Large intestine (tissue), 12 donors: Measurements from ENCODE around the gene NUCB2. TPM values are rescaled to one million over a fixed set of nuclear protein-coding genes. Genes with fewer than 3 reads are reported as not detected.
"Not testable (repeated sequence)": the region's sequence is repeated elsewhere in the genome, so short reads cannot be mapped to it uniquely, and the experiment has no call there.

ENCODE experiments used
- DNase-seq, 2 donors: peaks; one replicate each; pipeline versions ENCODE4 v3.0.0 to v3.0.0-alpha.2; 2013
- H3K27ac ChIP-seq: one replicate; pipeline ENCODE4 v1.5.1; 2013; ENCODE audit warnings: low read length
- H3K27me3 ChIP-seq: 2 replicates; pipeline ENCODE4 v1.6.1; 2013; ENCODE audit warnings: low read length; ENCODE audit not compliant: control insufficient read depth, insufficient read depth
- H3K36me3 ChIP-seq: 2 replicates; pipeline ENCODE4 v1.6.1; 2013; ENCODE audit warnings: low read length; ENCODE audit not compliant: control insufficient read depth, insufficient read depth
- H3K4me1 ChIP-seq: one replicate; pipeline ENCODE4 v1.6.1; 2013; ENCODE audit warnings: low read length; ENCODE audit not compliant: control insufficient read depth, insufficient read depth
- H3K4me3 ChIP-seq: one replicate; pipeline ENCODE4 v1.5.1; 2013; ENCODE audit warnings: low read length
- H3K9me3 ChIP-seq: one replicate; pipeline ENCODE4 v1.6.1; 2013; ENCODE audit warnings: mild to moderate bottlenecking, low read depth, low read length, moderate library complexity; ENCODE audit not compliant: control insufficient read depth
- WGBS: methylation state at CpG from one replicate; pipeline ENCODE4 v1.1.5; 2013; ENCODE audit warnings: low lambda C conversion rate; ENCODE audit not compliant: insufficient coverage; 5-methylcytosine and 5-hydroxymethylcytosine counted together
- long read RNA-seq, 11 donors: transcript quantifications; one replicate each; lab custom pipeline, GENCODE V29; 2026
- polyA plus RNA-seq: library from polyadenylated mRNA; unstranded; fragments of 120-200 nt; gene quantifications from one replicate; pipeline ENCODE4 v1.2.1, GENCODE V29; 2013

Gene NUCB2
- 53.7 TPM for polyA plus RNA-seq
- long read RNA-seq, donor 1, partial matches to known transcripts = 6 of 9 reads
- long read RNA-seq, donor 1, other reads (novel, unspliced or antisense) = 0 of 9 reads
- long read RNA-seq, donor 2, transcript NUCB2-208 (14 exons, 2,274 nt) = major isoform, 7 of 18 reads
- long read RNA-seq, donor 2, partial matches to known transcripts = 10 of 18 reads
- long read RNA-seq, donor 2, other reads (novel, unspliced or antisense) = 0 of 18 reads
- long read RNA-seq, donor 3 = 0 reads
- long read RNA-seq, donor 4 = 0 reads
- long read RNA-seq, donor 5, partial matches to known transcripts = 19 of 20 reads
- long read RNA-seq, donor 5, other reads (novel, unspliced or antisense) = 0 of 20 reads
- long read RNA-seq, donor 6, transcript NUCB2-208 (14 exons, 2,274 nt) = major isoform, 5 of 45 reads
- long read RNA-seq, donor 6, partial matches to known transcripts = 36 of 45 reads
- long read RNA-seq, donor 6, other reads (novel, unspliced or antisense) = 0 of 45 reads
- long read RNA-seq, donor 7, partial matches to known transcripts = 20 of 24 reads
- long read RNA-seq, donor 7, other reads (novel, unspliced or antisense) = 0 of 24 reads
- long read RNA-seq, donor 8, transcript NUCB2-208 (14 exons, 2,274 nt) = major isoform, 5 of 54 reads
- long read RNA-seq, donor 8, partial matches to known transcripts = 48 of 54 reads
- long read RNA-seq, donor 8, other reads (novel, unspliced or antisense) = 0 of 54 reads
- long read RNA-seq, donor 9, transcript NUCB2-208 (14 exons, 2,274 nt) = major isoform, 6 of 61 reads
- long read RNA-seq, donor 9, partial matches to known transcripts = 52 of 61 reads
- long read RNA-seq, donor 9, other reads (novel, unspliced or antisense) = 0 of 61 reads
- long read RNA-seq, donor 10, transcript NUCB2-208 (14 exons, 2,274 nt) = major isoform, 8 of 42 reads
- long read RNA-seq, donor 10, partial matches to known transcripts = 34 of 42 reads
- long read RNA-seq, donor 10, other reads (novel, unspliced or antisense) = 0 of 42 reads
- long read RNA-seq, donor 11, partial matches to known transcripts = 27 of 34 reads
- long read RNA-seq, donor 11, other reads (novel, unspliced or antisense) = 0 of 34 reads

DNA sequence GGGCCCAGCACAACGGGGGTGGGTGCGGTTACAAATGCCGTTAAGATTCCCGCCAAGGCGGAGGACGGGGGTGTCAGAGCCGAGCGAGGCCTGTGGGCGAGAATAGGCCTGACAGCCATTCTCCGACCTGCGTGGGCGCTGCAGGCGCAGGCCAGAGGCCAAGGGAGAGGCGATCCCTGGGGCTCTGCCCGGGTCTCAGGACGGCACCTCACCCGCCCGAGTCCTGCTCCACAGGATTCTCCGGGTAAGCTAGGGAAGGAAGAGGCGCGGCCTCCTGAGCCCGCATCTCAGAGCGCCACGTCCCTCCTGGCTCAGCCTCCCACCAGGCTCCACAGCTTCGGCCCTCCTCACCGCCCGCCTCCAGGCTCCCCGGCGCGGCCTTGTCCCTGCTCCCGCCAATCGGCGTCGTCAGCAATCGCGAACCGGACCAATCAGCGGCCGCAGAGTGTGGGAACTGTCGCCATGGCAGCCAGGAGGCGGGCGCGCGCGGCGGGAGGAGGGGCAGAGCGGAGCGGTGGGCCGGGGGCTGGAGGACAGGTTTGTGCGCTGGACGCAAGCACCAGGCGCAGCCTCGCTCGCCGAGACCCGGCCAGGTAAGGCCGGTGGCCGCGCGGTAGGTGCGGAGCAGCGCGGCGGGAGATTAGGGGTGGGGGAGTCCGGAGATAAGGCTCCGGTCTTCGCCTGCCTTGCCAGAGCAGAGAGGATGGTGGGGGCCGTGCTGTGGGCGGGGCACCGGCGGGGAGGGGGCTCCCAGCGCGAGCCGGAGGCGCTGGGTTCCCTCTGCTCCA is at the start of gene NUCB2:
Gene NUCB2, plus strand, starts transcription at position 504 of the 788 bp plus-strand sequence. CDS start 18,585 bp downstream, outside the sequence.
- Histone ChIP-seq H3K4me3 (peak within 1 kb of the TSS; percentile 72), H3K36me3 (no peaks in the 10 kb centered on the region), H3K27me3 (no peaks in the 10 kb centered on the region), H3K9me3 (no peaks in the 10 kb centered on the region), H3K27ac (peak within 1 kb of the TSS; percentile 65), H3K4me1 (peaks cover 5% of the 10 kb centered on the region)
- no CpG with 5 or more reads among the region's 75 CpGs for WGBS
- DNase-seq = peak; percentile 94 to 97

DNA sequence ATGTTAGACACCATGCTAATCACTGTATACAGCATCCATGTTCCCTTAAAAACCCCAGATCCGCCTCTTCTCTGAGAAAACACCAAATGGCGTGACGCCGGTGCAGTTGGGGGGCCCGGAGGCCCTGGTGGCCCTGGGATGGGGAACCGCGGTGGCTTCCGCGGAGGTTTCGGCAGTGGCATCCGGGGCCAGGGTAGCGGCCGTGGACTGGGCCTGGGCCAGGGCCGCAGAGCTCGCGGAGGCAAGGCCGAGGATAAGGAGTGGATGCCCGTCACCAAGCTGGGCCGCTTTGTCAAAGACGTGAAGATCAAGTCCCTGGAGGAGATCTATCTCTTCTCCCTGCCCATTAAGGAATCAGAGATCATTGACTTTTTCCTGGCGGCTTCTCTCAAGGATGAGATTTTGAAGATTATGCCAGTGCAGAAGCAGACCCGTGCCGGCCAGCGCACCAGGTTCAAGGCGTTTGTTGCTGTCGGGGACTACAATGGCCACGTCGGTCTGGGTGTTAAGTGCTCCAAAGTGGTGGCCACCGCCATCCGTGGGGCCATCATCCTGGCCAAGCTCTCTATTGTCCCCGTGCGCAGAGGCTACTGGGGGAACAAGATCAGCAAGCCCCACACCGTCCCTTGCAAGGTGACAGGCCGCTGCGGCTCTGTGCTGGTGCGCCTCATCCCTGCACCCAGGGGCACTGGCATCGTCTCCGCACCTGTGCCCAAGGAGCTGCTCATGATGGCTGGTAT is 48.2 kb upstream of the NUCB2 start:
- not testable (repeated sequence) for H3K36me3 ChIP-seq, DNase-seq, H3K9me3 ChIP-seq, H3K4me3 ChIP-seq, H3K27me3 ChIP-seq, H3K4me1 ChIP-seq, H3K27ac ChIP-seq
- no CpG with 5 or more reads among the region's 38 CpGs for WGBS

DNA sequence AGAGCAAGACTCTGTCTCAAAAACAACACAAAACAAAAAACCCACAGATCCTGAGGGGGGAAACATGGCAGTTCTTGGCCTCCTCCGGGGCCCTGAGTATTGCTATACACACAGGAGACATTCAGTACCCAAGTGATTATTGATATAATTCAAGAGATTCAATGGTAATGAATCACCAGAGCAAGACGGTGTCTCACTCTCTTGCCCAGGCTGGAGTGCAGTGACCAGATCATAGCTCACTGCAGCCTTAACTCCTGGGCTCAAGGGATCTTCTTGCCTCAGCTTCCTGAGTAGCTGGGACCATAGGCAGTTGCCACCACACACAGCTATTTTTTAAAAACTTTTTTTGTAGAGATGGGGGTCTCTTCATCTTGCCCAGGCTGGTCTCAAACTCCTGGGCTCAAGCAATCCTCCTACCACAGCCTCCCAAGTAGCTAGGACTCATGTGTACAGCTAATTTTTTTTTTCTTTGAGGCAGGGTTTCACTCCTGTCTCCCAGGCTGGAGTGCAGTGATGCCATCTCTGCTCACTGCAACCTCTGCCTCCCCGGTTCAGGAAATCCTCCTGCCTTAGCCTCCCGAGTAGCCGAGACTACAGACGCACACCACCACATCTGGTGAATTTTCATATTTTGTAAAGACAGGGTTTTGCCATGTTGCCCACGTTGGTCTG is 46.9 kb upstream of the NUCB2 start:
- 20% methylated on average over 1 of the region's 7 CpGs for WGBS
- DNase-seq = no peak
- Histone ChIP-seq H3K9me3 (no peaks in the 10 kb centered on the region), H3K4me1 (no peaks in the 10 kb centered on the region), H3K27me3 (no peaks in the 10 kb centered on the region), H3K36me3 (no peaks in the 10 kb centered on the region), H3K27ac (no peak overlapping the region), H3K4me3 (no peak overlapping the region)

DNA sequence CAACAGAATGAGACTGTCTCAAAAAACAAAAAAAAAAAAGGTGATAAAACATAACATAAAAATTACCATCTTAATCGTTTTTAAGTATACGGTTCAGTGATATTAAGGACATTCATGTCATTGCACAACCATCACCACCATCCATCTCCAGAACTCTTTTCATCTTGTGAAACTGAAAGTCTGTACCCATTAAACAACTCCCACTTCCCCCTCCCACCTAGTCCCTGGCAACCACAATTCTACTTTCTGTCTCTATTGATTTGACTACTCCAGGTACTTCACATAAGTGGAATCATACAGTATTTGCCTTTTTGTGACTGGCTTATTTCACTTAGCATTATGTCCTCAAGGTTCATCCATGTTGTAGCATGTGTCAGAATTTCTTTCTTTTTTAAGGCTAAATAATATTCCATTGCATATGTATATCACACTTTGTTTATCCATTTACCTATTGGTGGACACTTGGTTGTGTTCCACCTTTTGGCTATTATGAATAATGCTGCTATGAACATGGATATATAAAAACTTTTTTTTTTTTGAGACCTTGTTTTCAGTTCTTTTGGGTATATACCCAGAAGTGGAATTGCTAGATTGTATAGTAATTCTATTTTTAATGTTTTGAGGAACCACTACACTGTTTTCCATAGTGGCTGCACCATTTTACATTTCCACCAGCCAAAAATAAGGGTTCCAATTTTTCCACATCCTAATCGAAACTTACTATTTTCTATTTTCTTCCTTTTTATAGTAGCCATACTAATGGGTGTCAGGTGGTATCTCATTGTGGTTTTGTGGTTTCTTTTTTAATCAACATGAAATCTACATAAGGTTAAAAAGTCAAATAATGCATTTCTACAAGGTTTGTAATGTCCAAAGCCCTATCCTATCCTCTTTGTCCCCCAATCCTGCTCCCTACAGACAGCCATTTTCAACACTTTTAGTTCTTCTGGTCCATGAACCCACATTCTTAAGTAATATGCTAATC is 45.4 kb upstream of the NUCB2 start:
- no peak overlapping the region for H3K27ac ChIP-seq
- no peak overlapping the region for H3K4me3 ChIP-seq
- no peaks in the 10 kb centered on the region for H3K4me1 ChIP-seq
- WGBS = 100% methylated on average over 1 of the region's 3 CpGs
- H3K27me3 ChIP-seq = no peaks in the 10 kb centered on the region
- DNase-seq = no peak
- H3K36me3 ChIP-seq = no peaks in the 10 kb centered on the region
- no peaks in the 10 kb centered on the region for H3K9me3 ChIP-seq

DNA sequence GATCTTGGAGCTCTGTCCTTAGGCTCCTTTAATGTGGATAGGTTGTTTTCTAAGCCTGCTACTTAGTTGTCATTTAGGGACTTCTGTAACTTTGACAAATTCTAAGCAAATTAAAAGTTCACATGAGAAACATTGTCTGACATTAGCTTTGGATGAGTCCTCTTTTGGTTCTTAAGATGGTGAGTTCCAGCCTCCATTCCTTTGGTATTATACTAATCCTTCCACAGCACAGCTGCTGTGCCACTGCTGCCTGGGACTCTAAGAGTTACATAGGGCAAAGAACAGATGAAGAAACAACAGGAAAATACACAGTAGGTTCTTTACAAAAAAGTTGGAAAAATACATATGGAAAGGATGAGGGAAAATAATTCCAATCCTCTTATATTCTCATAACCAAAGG is 43.4 kb upstream of the NUCB2 start:
- no peaks in the 10 kb centered on the region for H3K4me1 ChIP-seq
- H3K9me3 ChIP-seq = no peaks in the 10 kb centered on the region
- no peak for DNase-seq
- no peak overlapping the region for H3K27ac ChIP-seq
- H3K36me3 ChIP-seq = no peaks in the 10 kb centered on the region
- no peaks in the 10 kb centered on the region for H3K27me3 ChIP-seq
- no peak overlapping the region for H3K4me3 ChIP-seq

DNA sequence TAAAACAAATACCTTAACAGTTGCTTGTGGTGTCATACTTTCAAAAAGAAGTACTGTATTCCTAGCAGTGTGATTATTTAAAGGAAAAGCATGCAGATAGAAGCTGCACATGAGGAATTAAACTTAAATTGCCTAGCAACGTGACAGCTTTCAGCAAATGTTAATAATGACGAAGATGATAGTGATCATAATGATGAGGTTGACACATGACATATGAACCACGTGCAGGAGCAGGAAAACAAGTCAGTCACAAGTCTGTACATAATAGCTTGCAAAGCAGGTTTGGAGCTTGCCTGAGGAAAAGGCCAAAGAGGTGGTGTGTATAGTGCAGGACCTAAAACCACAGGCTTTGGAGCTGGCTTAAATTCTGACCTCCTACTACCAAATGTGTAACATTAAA is 38.2 kb upstream of the NUCB2 start:
- no peaks in the 10 kb centered on the region for H3K36me3 ChIP-seq
- H3K27me3 ChIP-seq = no peaks in the 10 kb centered on the region
- DNase-seq = peak; percentile 19 to 43
- H3K4me3 ChIP-seq = no peak overlapping the region
- no peak overlapping the region for H3K27ac ChIP-seq
- 0% methylated on average over 1 of the region's 3 CpGs for WGBS
- no peaks in the 10 kb centered on the region for H3K9me3 ChIP-seq
- no peaks in the 10 kb centered on the region for H3K4me1 ChIP-seq

DNA sequence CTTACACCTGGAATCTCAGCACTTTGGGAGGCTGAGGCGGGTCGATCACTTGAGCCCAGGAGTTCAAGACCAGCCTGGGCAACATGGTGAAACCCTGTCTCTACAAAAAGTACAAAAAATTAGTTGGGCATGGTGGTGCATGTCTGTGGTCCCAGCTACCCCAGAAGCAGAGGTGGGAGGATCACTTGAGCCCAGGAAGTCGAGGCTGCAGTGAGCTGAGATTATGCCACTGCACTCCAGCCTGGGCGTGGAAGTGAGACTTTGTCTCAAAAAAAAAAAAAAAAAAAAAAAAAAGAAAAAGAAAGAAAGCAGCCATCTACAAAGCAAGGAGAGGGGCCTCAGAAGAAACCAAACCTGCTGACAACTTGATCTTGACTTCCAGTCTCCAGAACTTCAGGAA is 36.6 kb upstream of the NUCB2 start:
- H3K36me3 ChIP-seq, H3K4me1 ChIP-seq, H3K27ac ChIP-seq, DNase-seq, H3K27me3 ChIP-seq, H3K9me3 ChIP-seq, H3K4me3 ChIP-seq: not testable (repeated sequence)
- no CpG with 5 or more reads among the region's 4 CpGs for WGBS

DNA sequence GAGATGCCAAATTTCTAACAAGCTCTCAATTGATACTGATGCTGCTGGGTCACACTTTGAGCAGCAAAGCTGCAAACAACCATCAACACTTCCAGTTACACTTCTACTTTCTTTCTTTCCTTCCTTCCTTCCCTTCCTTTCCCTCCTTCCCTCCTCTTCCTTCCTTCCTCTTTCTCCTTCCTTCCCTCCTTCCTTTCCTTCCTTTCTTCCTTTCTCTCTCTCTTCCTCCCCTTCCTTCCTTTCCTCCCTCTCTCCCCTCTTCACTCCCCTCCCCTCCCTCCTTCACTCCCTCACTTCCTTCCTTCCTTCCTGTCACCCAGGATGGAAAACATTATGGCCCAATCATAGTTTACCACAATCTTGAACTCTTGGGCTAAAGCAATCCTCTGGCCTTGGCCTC is 35.8 kb upstream of the NUCB2 start:
- DNase-seq = no peak
- Histone ChIP-seq H3K27ac (no peak overlapping the region), H3K36me3 (no peaks in the 10 kb centered on the region), H3K27me3 (no peaks in the 10 kb centered on the region), H3K9me3 (no peaks in the 10 kb centered on the region), H3K4me1 (no peaks in the 10 kb centered on the region), H3K4me3 (no peak overlapping the region)
